D721Med (cell line): Measurements from ENCODE around the gene HPSE2.

Source experiments
- DNase-seq: peaks from one replicate; pipeline ENCODE4 v3.0.0; 2011; ENCODE audit warnings: low spot score; ENCODE audit not compliant: insufficient read length
- FAIRE-seq: peaks from 2 replicates; lab custom pipeline; 2011; peaks lifted over from hg19 to GRCh38; lab: Jason Lieb, UNC
- CTCF ChIP-seq: IDR thresholded peaks from 2 replicates; pipeline ENCODE4 v1.5.1; 2012; ENCODE audit warnings: mild to moderate bottlenecking, control low read depth; ENCODE audit not compliant: insufficient read depth; ENCODE audit errors: missing control alignments

The HPSE2 gene

GRCh38 chr10:98427011-98427515, 808.6 kb downstream of the HPSE2 start:
- TF ChIP-seq CTCF = no peak
- FAIRE-seq (no peak), DNase-seq (no peak)

- FAIRE-seq = no peak
- TF ChIP-seq CTCF = peak; percentile 72
- peak; percentile 51 for DNase-seq
Observed at GRCh38 chr10:98425511-98426352, 809.9 kb downstream of the HPSE2 start.

GRCh38 chr10:98424295-98425254, 811.1 kb downstream of the HPSE2 start:
- no peak for DNase-seq
- FAIRE-seq = no peak
- TF ChIP-seq CTCF = no peak

- FAIRE-seq = no peak
- TF ChIP-seq CTCF = peak; percentile 31
- DNase-seq = no peak
Observed at GRCh38 chr10:98423691-98424120, 811.9 kb downstream of the HPSE2 start.

- TF ChIP-seq CTCF = no peak
- DNase-seq (no peak), FAIRE-seq (no peak)
Observed at GRCh38 chr10:98422182-98422581, 813.5 kb downstream of the HPSE2 start.

- no peak for TF ChIP-seq CTCF
- DNase-seq = no peak
- no peak for FAIRE-seq
Observed at GRCh38 chr10:98420786-98421185, 814.9 kb downstream of the HPSE2 start.
